ENCODE results near the gene SAFB2. TPM values are rescaled to one million over a fixed set of nuclear protein-coding genes. Genes with fewer than 3 reads are reported as not detected.

SAFB2 gene
- total and polyA plus RNA-seq, 10 of the 15 experiments (the other 5 are each of a cell fraction or from before 2014, with no cell fraction given) = 4.5 to 89.2 (median 42.9) TPM

DNA sequence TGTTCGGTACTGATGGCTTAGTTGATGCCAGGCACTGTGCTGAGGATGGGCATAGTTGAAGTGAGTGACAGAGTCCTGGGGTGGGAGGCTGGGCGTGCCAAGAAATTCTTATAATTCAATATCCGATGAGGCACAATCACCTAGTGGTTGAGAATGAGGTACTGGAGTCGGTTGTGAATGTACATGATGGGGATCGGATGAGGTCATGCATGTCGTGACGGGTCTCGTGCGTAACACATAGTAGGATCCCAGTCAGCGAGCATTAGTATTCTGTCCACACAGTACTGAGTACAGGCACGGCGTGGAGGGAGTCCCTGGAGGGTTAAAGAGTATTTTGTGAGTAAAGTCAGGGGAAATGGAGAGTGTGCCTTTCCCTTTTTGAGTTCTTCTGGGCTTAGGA lies 3.1 kb upstream of the SAFB2 start:
- in situ Hi-C loops (cut with MboI) = no loop called here
- 70% methylated on average over 12 of the region's 12 CpGs for WGBS (ENCODE audit: insufficient coverage, insufficient replicate concordance, low lambda C conversion rate, missing lambda C conversion rate)
- H4K20me1 ChIP-seq (ENCODE audit: control insufficient read depth, insufficient read depth) = peaks cover 11% of the 10 kb centered on the region

More for the DNA sequence above, 3.1 kb upstream of the SAFB2 start:
- Histone ChIP-seq H3K4me3 (peak overlapping the region; percentile 99), H3K4me2 (ENCODE audit: control insufficient read depth, insufficient read depth) (peak overlapping the region; percentile 76), H3K36me3 (ENCODE audit: control insufficient read depth in 2 of 2, insufficient read depth in 2 of 2, low read length in 1 of 2) (peaks cover 5 to 36% of the 10 kb centered on the region in 2 experiments), H3K27me3 (replicated peaks in 1 of 2; ENCODE audit: control insufficient read depth in 2 of 2, insufficient read depth in 2 of 2, low read length in 1 of 2) (no peaks in the 10 kb centered on the region), H3K27ac (ENCODE audit: control insufficient read depth, insufficient read depth) (no peak overlapping the region), H2AFZ (ENCODE audit: control insufficient read depth, low read depth, low read length) (no peak overlapping the region), H3K9me3 (replicated peaks; ENCODE audit: control insufficient read depth, insufficient read depth, low read length) (no peaks in the 10 kb centered on the region), H3K79me2 (ENCODE audit: control insufficient read depth, insufficient read depth, low read length) (peaks cover 96% of the 10 kb centered on the region), H3K4me1 (ENCODE audit: control insufficient read depth, insufficient read depth, low read length) (peaks cover 31% of the 10 kb centered on the region), H3K9ac (ENCODE audit: control insufficient read depth, insufficient read depth, low read length) (peak overlapping the region; percentile 97; the same call in 1 of the 2 replicates)
- ChIA-PET POLR2A (no interaction called here), SMC1A (ENCODE audit: uncharacterized antibody, unreplicated experiment) (interaction anchor here (2.0 kb wide), 1 partner anchor 63 kb away, joined by 4 read pairs; no protein-coding TSS in a partner anchor), RAD21 (ENCODE audit: unreplicated experiment) (no interaction called here), CTCF (interaction anchor here (1.9 kb wide), 1 partner anchor 61 kb away, joined by 5 read pairs; no protein-coding TSS in a partner anchor)
- BruUV-seq (replicated peaks) = no TSS peak
- intact Hi-C loops (cut with micrococcal nuclease; ENCODE audit: unreplicated experiment) = no loop called here
- TF ChIP-seq WRNIP1 (IDR thresholded peaks at IDR 0.05; ENCODE audit: borderline replicate concordance, low read depth, low read length) (no peak), ETV6 (conservative IDR thresholded peaks at IDR 0.05 in 1 of 2, IDR thresholded peaks at IDR 0.05 in 1 of 2; ENCODE audit: borderline replicate concordance in 1 of 2, low read depth in 1 of 2) (no peak), PAX5 (IDR thresholded peaks at IDR 0.05; ENCODE audit: borderline replicate concordance, low read depth, low read length) (no peak), EGR1 (IDR thresholded peaks at IDR 0.05; ENCODE audit: borderline replicate concordance in 1 of 2, low read depth in 2 of 2, low read length in 2 of 2) (no peak), SRF (IDR thresholded peaks at IDR 0.05; ENCODE audit: low read depth in 2 of 2, low read length in 2 of 2) (no peak), CHD2 (IDR thresholded peaks at IDR 0.05; ENCODE audit: borderline replicate concordance, low read depth, low read length) (no peak), POLR2AphosphoS5 (IDR thresholded peaks at IDR 0.05; ENCODE audit: low read length) (peak; percentile 28; the same call in 1 of the 2 replicates), MEF2B (IDR thresholded peaks at IDR 0.05; ENCODE audit: partially characterized antibody, poor library complexity, severe bottlenecking) (no peak)
- TF ChIP-seq, protein P1, sequence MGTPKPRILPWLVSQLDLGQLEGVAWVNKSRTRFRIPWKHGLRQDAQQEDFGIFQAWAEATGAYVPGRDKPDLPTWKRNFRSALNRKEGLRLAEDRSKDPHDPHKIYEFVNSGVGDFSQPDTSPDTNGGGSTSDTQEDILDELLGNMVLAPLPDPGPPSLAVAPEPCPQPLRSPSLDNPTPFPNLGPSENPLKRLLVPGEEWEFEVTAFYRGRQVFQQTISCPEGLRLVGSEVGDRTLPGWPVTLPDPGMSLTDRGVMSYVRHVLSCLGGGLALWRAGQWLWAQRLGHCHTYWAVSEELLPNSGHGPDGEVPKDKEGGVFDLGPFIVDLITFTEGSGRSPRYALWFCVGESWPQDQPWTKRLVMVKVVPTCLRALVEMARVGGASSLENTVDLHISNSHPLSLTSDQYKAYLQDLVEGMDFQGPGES (IDR thresholded peaks at IDR 0.05) = no peak
- FAIRE-seq (no peak), ATAC-seq (no peak), DNase-seq (ENCODE audit: low read depth, low spot score) (no peak)
